Smooth muscle cell (in vitro differentiated cells): Measurements from ENCODE around the gene TCP10L. TPM values are rescaled to one million over a fixed set of nuclear protein-coding genes. Genes with fewer than 3 reads are reported as not detected.

ENCODE experiments used
- DNase-seq: peaks from one replicate; lab custom pipeline; 2025; ENCODE audit not compliant: unreplicated experiment; lab: John Stamatoyannopoulos, UW
- H2AFZ ChIP-seq: fragments of 200-600 bp; sonication (generic); 2 replicates; pipeline ENCODE4 v1.6.0; 2016; ENCODE audit warnings: antibody characterized with exemption, low read depth, mild to moderate bottlenecking
- H3F3A ChIP-seq: fragments of 200-600 bp; sonication (generic); 2 replicates; pipeline ENCODE4 v1.6.0; 2017; ENCODE audit warnings: antibody characterized with exemption, low read depth
- H3K27ac ChIP-seq: fragments of 200-600 bp; sonication (generic); 2 replicates; pipeline ENCODE4 v1.5.1; 2016; ENCODE audit warnings: low read depth, mild to moderate bottlenecking
- H3K27me3 ChIP-seq: fragments of 200-600 bp; sonication (generic); 2 replicates; pipeline ENCODE4 v1.6.1; 2016; ENCODE audit warnings: low read depth, mild to moderate bottlenecking
- H3K36me3 ChIP-seq: fragments of 200-600 bp; sonication (generic); 2 replicates; pipeline ENCODE4 v1.5.1; 2016; ENCODE audit warnings: low read depth
- H3K4me1 ChIP-seq: fragments of 200-600 bp; sonication (generic); 2 replicates; pipeline ENCODE4 v1.5.1; 2016; ENCODE audit warnings: low read depth
- H3K4me2 ChIP-seq: fragments of 200-600 bp; sonication (generic); 2 replicates; pipeline ENCODE4 v1.6.0; 2016; ENCODE audit warnings: mild to moderate bottlenecking
- H3K4me3 ChIP-seq: fragments of 200-600 bp; sonication (generic); 2 replicates; pipeline ENCODE4 v1.5.1; 2016; ENCODE audit warnings: mild to moderate bottlenecking
- H3K79me2 ChIP-seq: fragments of 200-600 bp; sonication (generic); 2 replicates; pipeline ENCODE4 v1.6.0; 2016; ENCODE audit warnings: low read depth, mild to moderate bottlenecking
- H3K9ac ChIP-seq: fragments of 200-600 bp; sonication (generic); 2 replicates; pipeline ENCODE4 v1.6.0; 2016; ENCODE audit warnings: low read depth
- H3K9me3 ChIP-seq: fragments of 200-600 bp; sonication (generic); replicated peaks from 2 replicates; pipeline ENCODE4 v1.5.1; 2016; ENCODE audit warnings: low read depth
- H4K20me1 ChIP-seq: fragments of 200-600 bp; sonication (generic); 2 replicates; pipeline ENCODE4 v1.6.0; 2016; ENCODE audit warnings: low read depth
- WGBS: methylation state at CpG from one replicate; pipeline ENCODE4 v1.1.7; 2016; ENCODE audit warnings: low lambda C conversion rate; 5-methylcytosine and 5-hydroxymethylcytosine counted together
- polyA plus RNA-seq: library from polyadenylated mRNA; unstranded; fragments of >200 nt; fragmentation: Nextera tagmentation; extraction: Ambion mirVana; gene quantifications from 2 replicates; pipeline ENCODE4 v1.2.1, GENCODE V29; 2016
- total RNA-seq: library from RNA; depleted of rRNA; stranded (reverse); fragments of >200 nt; gene quantifications from 2 replicates; pipeline ENCODE4 v1.2.3, GENCODE V29; 2014
- TF ChIP-seq, protein P1 (sequence below): fragments of 200-600 bp; sonication (generic); IDR thresholded peaks from 2 replicates; pipeline ENCODE4 v1.5.1; 2017; ENCODE audit warnings: borderline replicate concordance, mild to moderate bottlenecking, antibody characterized with exemption; ENCODE audit not compliant: insufficient read depth, poor library complexity, severe bottlenecking

TCP10L gene
- total and polyA plus RNA-seq, 2 experiments from 2014 or later, result 0.96 TPM; not detected in 1

DNA sequence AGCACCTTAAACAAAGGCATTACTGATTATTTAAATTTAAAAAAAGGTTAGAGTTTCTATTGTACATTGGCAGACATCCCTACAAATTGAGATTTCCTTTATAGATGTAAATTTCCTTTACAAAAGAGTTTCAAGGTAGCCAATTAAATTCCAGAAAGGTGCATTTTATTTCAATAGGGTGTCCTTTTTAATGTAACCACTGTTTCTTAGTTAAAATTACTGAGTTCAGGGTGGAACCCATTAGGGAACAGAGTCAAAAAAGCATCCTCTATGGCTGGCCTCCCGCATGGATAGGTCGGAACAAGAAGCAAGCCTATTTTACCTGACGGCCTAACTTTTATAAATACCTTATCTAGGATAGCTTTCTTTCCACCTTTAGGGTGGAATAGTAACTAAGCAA is 24.4 kb downstream of the TCP10L start:
- no peaks in the 10 kb centered on the region for H3K79me2 ChIP-seq
- H3K9me3 ChIP-seq, result no peaks in the 10 kb centered on the region
- H3K36me3 ChIP-seq, result no peaks in the 10 kb centered on the region
- H4K20me1 ChIP-seq, result no peaks in the 10 kb centered on the region
- no peak overlapping the region for H3K9ac ChIP-seq
- H3F3A ChIP-seq, result no peaks in the 10 kb centered on the region
- peak overlapping the region; percentile 13 for H2AFZ ChIP-seq
- no peak for DNase-seq
- no peaks in the 10 kb centered on the region for H3K27me3 ChIP-seq
- TF ChIP-seq, protein P1, sequence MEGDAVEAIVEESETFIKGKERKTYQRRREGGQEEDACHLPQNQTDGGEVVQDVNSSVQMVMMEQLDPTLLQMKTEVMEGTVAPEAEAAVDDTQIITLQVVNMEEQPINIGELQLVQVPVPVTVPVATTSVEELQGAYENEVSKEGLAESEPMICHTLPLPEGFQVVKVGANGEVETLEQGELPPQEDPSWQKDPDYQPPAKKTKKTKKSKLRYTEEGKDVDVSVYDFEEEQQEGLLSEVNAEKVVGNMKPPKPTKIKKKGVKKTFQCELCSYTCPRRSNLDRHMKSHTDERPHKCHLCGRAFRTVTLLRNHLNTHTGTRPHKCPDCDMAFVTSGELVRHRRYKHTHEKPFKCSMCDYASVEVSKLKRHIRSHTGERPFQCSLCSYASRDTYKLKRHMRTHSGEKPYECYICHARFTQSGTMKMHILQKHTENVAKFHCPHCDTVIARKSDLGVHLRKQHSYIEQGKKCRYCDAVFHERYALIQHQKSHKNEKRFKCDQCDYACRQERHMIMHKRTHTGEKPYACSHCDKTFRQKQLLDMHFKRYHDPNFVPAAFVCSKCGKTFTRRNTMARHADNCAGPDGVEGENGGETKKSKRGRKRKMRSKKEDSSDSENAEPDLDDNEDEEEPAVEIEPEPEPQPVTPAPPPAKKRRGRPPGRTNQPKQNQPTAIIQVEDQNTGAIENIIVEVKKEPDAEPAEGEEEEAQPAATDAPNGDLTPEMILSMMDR, result no peak
- H3K4me3 ChIP-seq, result no peak overlapping the region
- 70% methylated on average over 3 of the region's 3 CpGs for WGBS
- H3K27ac ChIP-seq, result no peak overlapping the region
- H3K4me1 ChIP-seq, result no peaks in the 10 kb centered on the region
- H3K4me2 ChIP-seq, result no peak overlapping the region

DNA sequence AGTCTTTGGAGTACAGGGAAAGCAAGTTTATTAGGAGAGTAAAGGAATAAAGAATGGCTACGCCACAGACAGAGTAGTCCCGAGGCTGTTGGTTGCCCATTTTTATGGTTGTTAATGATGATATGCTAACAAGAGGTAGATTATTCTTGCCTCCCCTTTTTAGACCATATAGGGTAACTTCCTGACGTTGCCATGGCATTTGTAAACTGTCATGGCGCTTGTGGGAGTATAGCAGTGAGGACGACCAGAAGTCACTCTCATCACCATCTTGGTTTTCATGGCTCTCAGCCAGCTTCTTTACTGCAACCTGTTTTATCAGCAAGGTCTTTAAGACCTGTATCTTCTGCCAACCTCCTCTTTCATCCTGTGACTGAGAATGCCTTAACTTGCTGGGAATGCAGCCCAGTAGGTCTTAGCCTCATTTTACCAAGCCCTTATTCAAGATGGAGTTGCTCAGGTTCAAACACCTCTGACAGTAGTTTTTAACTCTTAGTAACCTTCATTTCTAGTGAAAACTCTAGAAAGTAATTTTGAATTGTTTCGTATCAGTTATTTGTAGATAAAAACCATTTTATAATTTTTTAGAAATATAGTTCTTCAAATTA is 26.2 kb downstream of the TCP10L start:
- H3K4me1 ChIP-seq, result no peaks in the 10 kb centered on the region
- H3K36me3 ChIP-seq, result no peaks in the 10 kb centered on the region
- no peaks in the 10 kb centered on the region for H3K79me2 ChIP-seq
- WGBS, result 88% methylated on average over 6 of the region's 6 CpGs
- no peaks in the 10 kb centered on the region for H3F3A ChIP-seq
- H3K27ac ChIP-seq, result no peak overlapping the region
- TF ChIP-seq, protein P1, result no peak
- H3K4me2 ChIP-seq, result no peak overlapping the region
- no peaks in the 10 kb centered on the region for H3K9me3 ChIP-seq
- no peak overlapping the region for H3K4me3 ChIP-seq
- H3K27me3 ChIP-seq, result no peaks in the 10 kb centered on the region
- H2AFZ ChIP-seq, result no peak overlapping the region
- no peak for DNase-seq
- no peak overlapping the region for H3K9ac ChIP-seq
- H4K20me1 ChIP-seq, result no peaks in the 10 kb centered on the region

DNA sequence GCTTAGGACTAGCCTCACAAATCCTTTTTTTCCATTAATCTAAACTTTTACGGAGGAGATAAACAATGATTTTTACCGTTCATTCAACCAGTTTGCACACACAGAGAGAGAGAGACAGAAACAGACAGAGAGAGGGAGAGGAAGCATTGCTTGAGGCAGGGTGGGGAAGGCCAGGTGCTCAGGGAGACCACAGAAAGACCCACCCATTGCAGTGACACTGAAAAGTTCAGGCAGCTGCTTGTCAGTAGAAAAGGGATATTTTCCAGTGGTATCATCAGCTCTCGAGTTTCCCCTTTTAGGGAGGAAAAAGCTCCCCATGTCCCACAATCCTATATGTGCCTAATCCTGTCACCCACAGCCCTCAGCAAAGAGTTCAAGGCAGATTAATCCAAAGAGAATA is 27.2 kb downstream of the TCP10L start:
- no peak overlapping the region for H2AFZ ChIP-seq
- no peaks in the 10 kb centered on the region for H3K79me2 ChIP-seq
- no peaks in the 10 kb centered on the region for H3F3A ChIP-seq
- no peak overlapping the region for H3K27ac ChIP-seq
- no peak overlapping the region for H3K4me2 ChIP-seq
- TF ChIP-seq, protein P1, result no peak
- no peak for DNase-seq
- H3K36me3 ChIP-seq, result no peaks in the 10 kb centered on the region
- H3K4me3 ChIP-seq, result no peak overlapping the region
- no peak overlapping the region for H3K9ac ChIP-seq
- H3K27me3 ChIP-seq, result no peaks in the 10 kb centered on the region
- H3K4me1 ChIP-seq, result no peaks in the 10 kb centered on the region
- H4K20me1 ChIP-seq, result no peaks in the 10 kb centered on the region
- H3K9me3 ChIP-seq, result no peaks in the 10 kb centered on the region
- 85% methylated on average over 3 of the region's 3 CpGs for WGBS
